Fibroblast of lung (primary cell): Measurements from ENCODE around the gene SLC24A1. TPM values are rescaled to one million over a fixed set of nuclear protein-coding genes. Genes with fewer than 3 reads are reported as not detected.

ENCODE experiments used
- DNase-seq, 2 donors: peaks; one replicate each; pipeline versions ENCODE4 v3.0.0 to v3.0.0-alpha.2; 2010; ENCODE audit warnings: low read depth in 2 of 2
- H2AFZ ChIP-seq: 2 replicates; pipeline ENCODE4 v1.5.1; 2012; ENCODE audit warnings: low read length, control low read depth, inconsistent platforms
- H3K27ac ChIP-seq: 2 replicates; pipeline ENCODE4 v1.5.1; 2011; ENCODE audit warnings: low read length, control low read depth; ENCODE audit not compliant: insufficient read depth
- H3K27me3 ChIP-seq: 2 replicates; pipeline ENCODE4 v1.5.1; 2011; ENCODE audit warnings: mild to moderate bottlenecking, low read length; ENCODE audit not compliant: control insufficient read depth, insufficient read depth
- H3K36me3 ChIP-seq: 2 replicates; pipeline ENCODE4 v1.5.1; 2011; ENCODE audit warnings: low read length; ENCODE audit not compliant: control insufficient read depth, insufficient read depth
- H3K4me1 ChIP-seq: 2 replicates; pipeline ENCODE4 v1.5.1; 2011; ENCODE audit warnings: low read length; ENCODE audit not compliant: control insufficient read depth, insufficient read depth; ENCODE audit errors: extremely low read depth
- H3K4me2 ChIP-seq: 2 replicates; pipeline ENCODE4 v1.5.1; 2011; ENCODE audit warnings: low read length, control low read depth; ENCODE audit not compliant: insufficient read depth; ENCODE audit errors: extremely low read depth
- H3K4me3 ChIP-seq, 4 experiments: fragments of 200-600 bp in 1 of 4; sonication (generic) in 1 of 4; replicated peaks in 1 of 4; 2 replicates each; pipeline ENCODE4 v1.5.1; 2011 to 2016; ENCODE audit warnings: low read length in 4 of 4, low read depth in 3 of 4, mild to moderate bottlenecking in 3 of 4, control low read depth in 2 of 4, inconsistent platforms in 1 of 4, mixed read lengths in 1 of 4; ENCODE audit not compliant: insufficient read depth in 1 of 4; ENCODE audit errors: control extremely low read depth in 1 of 4
- H3K79me2 ChIP-seq: 2 replicates; pipeline ENCODE4 v1.5.1; 2012; ENCODE audit warnings: mild to moderate bottlenecking, low read length, inconsistent platforms; ENCODE audit not compliant: control insufficient read depth, insufficient read depth
- H3K9ac ChIP-seq: 2 replicates; pipeline ENCODE4 v1.5.1; 2011; ENCODE audit warnings: mild to moderate bottlenecking, low read length, control low read depth; ENCODE audit not compliant: insufficient read depth
- H3K9me3 ChIP-seq: 2 replicates; pipeline ENCODE4 v1.5.1; 2012; ENCODE audit warnings: low read depth, low read length; ENCODE audit not compliant: control insufficient read depth, insufficient read depth
- H4K20me1 ChIP-seq: 2 replicates; pipeline ENCODE4 v1.5.1; 2011; ENCODE audit warnings: low read length; ENCODE audit not compliant: control insufficient read depth, insufficient read depth; ENCODE audit errors: extremely low read depth
- CTCF ChIP-seq, 2 donors: IDR thresholded peaks in 1 of 2; conservative IDR thresholded peaks in 1 of 2; 1 replicate in 1 of 2; 2 replicates in 1 of 2; pipeline ENCODE4 v1.5.1; 2011 to 2012; ENCODE audit warnings: low read length in 2 of 2, control low read depth in 1 of 2, inconsistent platforms in 1 of 2, low read depth in 1 of 2, mild to moderate bottlenecking in 1 of 2
- EZH2 ChIP-seq: IDR thresholded peaks from 2 replicates; pipeline ENCODE4 v1.5.1; 2012; ENCODE audit warnings: low read length, control low read depth, mild to moderate bottlenecking; ENCODE audit errors: missing control alignments
- polyA plus RNA-seq, 2 donors: library from polyadenylated mRNA; depleted of rRNA in 1 of 2; stranded (reverse) in 1 of 2; unstranded in 1 of 2; fragments of >200 nt; gene quantifications; 2 replicates each; pipeline ENCODE4 v1.2.1, GENCODE V29; 2011 to 2012; ENCODE audit warnings: missing spikeins in 1 of 2
- total RNA-seq: library from RNA; depleted of rRNA; stranded (reverse); fragments of >200 nt; gene quantifications from 2 replicates; pipeline ENCODE4 v1.2.1, GENCODE V29; 2014

The SLC24A1 gene
- total and polyA plus RNA-seq, 2 donors (not counting 1 experiment from before 2014, with no cell fraction given): 4.5 to 7.9 TPM

- no peak overlapping the region for H3K4me2 ChIP-seq
- TF ChIP-seq EZH2 (no peak), CTCF (conservative IDR thresholded peaks at IDR 0.05 in 1 of 2, IDR thresholded peaks at IDR 0.05 in 1 of 2; ENCODE audit: low read depth in 1 of 2, low read length in 2 of 2) (no peak)
- no peak overlapping the region for H3K4me3 ChIP-seq
- peaks cover 2% of the 10 kb centered on the region for H3K36me3 ChIP-seq
- H3K9me3 ChIP-seq: no peaks in the 10 kb centered on the region
- H2AFZ ChIP-seq: no peak overlapping the region
- no peak overlapping the region for H3K27ac ChIP-seq
- no peak overlapping the region for H3K9ac ChIP-seq
- H4K20me1 ChIP-seq: no peaks in the 10 kb centered on the region
- no peaks in the 10 kb centered on the region for H3K27me3 ChIP-seq
- DNase-seq: no peak
- H3K4me1 ChIP-seq: no peaks in the 10 kb centered on the region
- no peaks in the 10 kb centered on the region for H3K79me2 ChIP-seq
Measured at GRCh38 chr15:65599677-65600076, 22.1 kb upstream of the SLC24A1 start.

- Histone ChIP-seq H2AFZ (no peak overlapping the region), H3K4me2 (no peak overlapping the region), H3K36me3 (no peaks in the 10 kb centered on the region), H3K9ac (no peak overlapping the region), H3K27me3 (no peaks in the 10 kb centered on the region), H4K20me1 (no peaks in the 10 kb centered on the region), H3K4me1 (no peaks in the 10 kb centered on the region), H3K27ac (no peak overlapping the region), H3K9me3 (no peaks in the 10 kb centered on the region), H3K4me3 (no peak overlapping the region), H3K79me2 (peaks cover 3% of the 10 kb centered on the region)
- no peak for TF ChIP-seq EZH2
- no peak for TF ChIP-seq CTCF (conservative IDR thresholded peaks at IDR 0.05 in 1 of 2, IDR thresholded peaks at IDR 0.05 in 1 of 2; ENCODE audit: low read depth in 1 of 2, low read length in 2 of 2)
- no peak for DNase-seq
Measured at GRCh38 chr15:65603134-65603533, 18.6 kb upstream of the SLC24A1 start.

GRCh38 chr15:65603559-65603958 is 18.2 kb upstream of the SLC24A1 start:
- Histone ChIP-seq H3K4me1 (no peaks in the 10 kb centered on the region), H3K4me3 (no peak overlapping the region), H3K36me3 (no peaks in the 10 kb centered on the region), H2AFZ (no peak overlapping the region), H3K4me2 (no peak overlapping the region), H3K9me3 (no peaks in the 10 kb centered on the region), H3K9ac (no peak overlapping the region), H3K27me3 (no peaks in the 10 kb centered on the region), H3K27ac (no peak overlapping the region), H4K20me1 (no peaks in the 10 kb centered on the region), H3K79me2 (peaks cover 3% of the 10 kb centered on the region)
- no peak for DNase-seq
- TF ChIP-seq EZH2 (no peak), CTCF (conservative IDR thresholded peaks at IDR 0.05 in 1 of 2, IDR thresholded peaks at IDR 0.05 in 1 of 2; ENCODE audit: low read depth in 1 of 2, low read length in 2 of 2) (no peak)
